Measurements from ENCODE around the gene IPO11.

GRCh38 chr5:62421414-62421813 is 8.9 kb downstream of the IPO11 start:
- no peak for TF ChIP-seq CTCF (IDR thresholded peaks at IDR 0.05; ENCODE audit: low read length)
- no peak for TF ChIP-seq EZH2 (IDR thresholded peaks at IDR 0.05; ENCODE audit: borderline replicate concordance, low read length)

Data from OCI-LY1 (cell line).